ENCODE results near the gene PHACTR2. TPM values are rescaled to one million over a fixed set of nuclear protein-coding genes. Genes with fewer than 3 reads are reported as not detected.

PHACTR2 gene
- total and polyA plus RNA-seq, 4 donors: 4.0 to 23.8 (median 15.0) TPM

DNA sequence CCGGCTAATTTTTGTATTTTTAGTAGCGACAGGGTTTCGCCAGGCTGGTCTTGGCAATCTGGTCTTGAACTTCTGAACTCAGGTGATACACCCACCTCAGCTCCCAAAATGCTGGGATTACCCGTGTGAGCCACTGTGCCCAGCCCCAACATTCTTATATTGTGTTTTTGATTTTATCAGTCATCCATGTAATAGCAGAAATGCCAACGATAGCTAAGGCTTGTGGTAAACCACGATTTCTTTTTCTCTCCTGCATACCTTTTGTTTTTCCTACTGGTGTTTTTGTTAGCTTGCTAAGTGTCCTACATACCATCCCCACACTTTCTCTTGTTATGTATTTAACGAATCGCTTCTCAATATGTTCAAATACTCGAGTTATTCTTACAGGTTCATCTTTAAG, 12.1 kb downstream of the PHACTR2 start:
- TF ChIP-seq, protein P1, sequence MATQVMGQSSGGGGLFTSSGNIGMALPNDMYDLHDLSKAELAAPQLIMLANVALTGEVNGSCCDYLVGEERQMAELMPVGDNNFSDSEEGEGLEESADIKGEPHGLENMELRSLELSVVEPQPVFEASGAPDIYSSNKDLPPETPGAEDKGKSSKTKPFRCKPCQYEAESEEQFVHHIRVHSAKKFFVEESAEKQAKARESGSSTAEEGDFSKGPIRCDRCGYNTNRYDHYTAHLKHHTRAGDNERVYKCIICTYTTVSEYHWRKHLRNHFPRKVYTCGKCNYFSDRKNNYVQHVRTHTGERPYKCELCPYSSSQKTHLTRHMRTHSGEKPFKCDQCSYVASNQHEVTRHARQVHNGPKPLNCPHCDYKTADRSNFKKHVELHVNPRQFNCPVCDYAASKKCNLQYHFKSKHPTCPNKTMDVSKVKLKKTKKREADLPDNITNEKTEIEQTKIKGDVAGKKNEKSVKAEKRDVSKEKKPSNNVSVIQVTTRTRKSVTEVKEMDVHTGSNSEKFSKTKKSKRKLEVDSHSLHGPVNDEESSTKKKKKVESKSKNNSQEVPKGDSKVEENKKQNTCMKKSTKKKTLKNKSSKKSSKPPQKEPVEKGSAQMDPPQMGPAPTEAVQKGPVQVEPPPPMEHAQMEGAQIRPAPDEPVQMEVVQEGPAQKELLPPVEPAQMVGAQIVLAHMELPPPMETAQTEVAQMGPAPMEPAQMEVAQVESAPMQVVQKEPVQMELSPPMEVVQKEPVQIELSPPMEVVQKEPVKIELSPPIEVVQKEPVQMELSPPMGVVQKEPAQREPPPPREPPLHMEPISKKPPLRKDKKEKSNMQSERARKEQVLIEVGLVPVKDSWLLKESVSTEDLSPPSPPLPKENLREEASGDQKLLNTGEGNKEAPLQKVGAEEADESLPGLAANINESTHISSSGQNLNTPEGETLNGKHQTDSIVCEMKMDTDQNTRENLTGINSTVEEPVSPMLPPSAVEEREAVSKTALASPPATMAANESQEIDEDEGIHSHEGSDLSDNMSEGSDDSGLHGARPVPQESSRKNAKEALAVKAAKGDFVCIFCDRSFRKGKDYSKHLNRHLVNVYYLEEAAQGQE (IDR thresholded peaks at IDR 0.05): no peak
- TF ChIP-seq NR2F2 (IDR thresholded peaks at IDR 0.05) (no peak), TAF1 (conservative IDR thresholded peaks at IDR 0.05) (no peak), FOXA1 (IDR thresholded peaks at IDR 0.05) (no peak), JUND (IDR thresholded peaks at IDR 0.05) (no peak), RXRA (IDR thresholded peaks at IDR 0.05) (no peak)
- TF ChIP-seq, protein P2, sequence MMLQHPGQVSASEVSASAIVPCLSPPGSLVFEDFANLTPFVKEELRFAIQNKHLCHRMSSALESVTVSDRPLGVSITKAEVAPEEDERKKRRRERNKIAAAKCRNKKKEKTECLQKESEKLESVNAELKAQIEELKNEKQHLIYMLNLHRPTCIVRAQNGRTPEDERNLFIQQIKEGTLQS (IDR thresholded peaks at IDR 0.05): no peak
- TF ChIP-seq, protein P3, sequence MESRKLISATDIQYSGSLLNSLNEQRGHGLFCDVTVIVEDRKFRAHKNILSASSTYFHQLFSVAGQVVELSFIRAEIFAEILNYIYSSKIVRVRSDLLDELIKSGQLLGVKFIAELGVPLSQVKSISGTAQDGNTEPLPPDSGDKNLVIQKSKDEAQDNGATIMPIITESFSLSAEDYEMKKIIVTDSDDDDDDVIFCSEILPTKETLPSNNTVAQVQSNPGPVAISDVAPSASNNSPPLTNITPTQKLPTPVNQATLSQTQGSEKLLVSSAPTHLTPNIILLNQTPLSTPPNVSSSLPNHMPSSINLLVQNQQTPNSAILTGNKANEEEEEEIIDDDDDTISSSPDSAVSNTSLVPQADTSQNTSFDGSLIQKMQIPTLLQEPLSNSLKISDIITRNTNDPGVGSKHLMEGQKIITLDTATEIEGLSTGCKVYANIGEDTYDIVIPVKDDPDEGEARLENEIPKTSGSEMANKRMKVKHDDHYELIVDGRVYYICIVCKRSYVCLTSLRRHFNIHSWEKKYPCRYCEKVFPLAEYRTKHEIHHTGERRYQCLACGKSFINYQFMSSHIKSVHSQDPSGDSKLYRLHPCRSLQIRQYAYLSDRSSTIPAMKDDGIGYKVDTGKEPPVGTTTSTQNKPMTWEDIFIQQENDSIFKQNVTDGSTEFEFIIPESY (IDR thresholded peaks at IDR 0.05): no peak
- TF ChIP-seq, protein P4, sequence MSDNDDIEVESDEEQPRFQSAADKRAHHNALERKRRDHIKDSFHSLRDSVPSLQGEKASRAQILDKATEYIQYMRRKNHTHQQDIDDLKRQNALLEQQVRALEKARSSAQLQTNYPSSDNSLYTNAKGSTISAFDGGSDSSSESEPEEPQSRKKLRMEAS (IDR thresholded peaks at IDR 0.05): no peak
- H3K4me3 ChIP-seq (ENCODE audit: low read depth in 1 of 3, low read length in 3 of 3): no peak overlapping the region
- peaks cover 0 to 1% (median 0%) of the 10 kb centered on the region in 4 donors for H3K36me3 ChIP-seq (ENCODE audit: control insufficient read depth in 4 of 4, insufficient read depth in 3 of 4, low read depth in 1 of 4, low read length in 3 of 4)
- no peak for DNase-seq (ENCODE audit: low spot score)
- H3K27ac ChIP-seq (ENCODE audit: low read depth in 1 of 2, low read length in 2 of 2): no peak overlapping the region
- H3K9me3 ChIP-seq (ENCODE audit: control insufficient read depth in 4 of 4, low read length in 3 of 4): no peaks in the 10 kb centered on the region
- 91% methylated on average over 9 of the region's 9 CpGs for WGBS
- H3K9ac ChIP-seq (ENCODE audit: low read depth in 1 of 2, low read length in 2 of 2): no peak overlapping the region
- H3K27me3 ChIP-seq (ENCODE audit: control insufficient read depth in 4 of 4, insufficient read depth in 4 of 4, low read length in 3 of 4): no peaks in the 10 kb centered on the region
- H3K4me1 ChIP-seq (ENCODE audit: control insufficient read depth in 4 of 4, insufficient read depth in 4 of 4, low read length in 3 of 4): peaks cover 0 to 4% (median under 1%) of the 10 kb centered on the region in 4 donors

DNA sequence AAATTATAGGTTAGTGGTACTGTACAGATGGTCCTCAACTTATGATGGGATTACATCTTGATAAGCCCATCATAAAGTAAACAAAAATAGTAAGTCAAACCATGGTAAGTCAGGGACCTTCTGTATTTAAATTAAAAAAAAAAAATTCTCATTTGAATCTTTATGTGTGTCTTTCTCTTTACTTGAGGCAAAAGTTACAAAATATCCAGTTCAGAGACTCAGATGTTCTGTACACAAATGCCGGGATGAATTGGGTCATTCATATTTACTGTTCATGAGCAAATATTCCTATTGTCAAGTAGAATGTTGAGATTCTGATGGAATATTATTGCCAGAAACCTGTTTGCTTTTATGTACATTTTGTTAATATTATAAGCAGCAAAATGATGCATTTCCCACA, 13.4 kb downstream of the PHACTR2 start:
- no peak overlapping the region for H3K27ac ChIP-seq (ENCODE audit: low read depth in 1 of 2, low read length in 2 of 2)
- H3K4me1 ChIP-seq (ENCODE audit: control insufficient read depth in 4 of 4, insufficient read depth in 4 of 4, low read length in 3 of 4): peaks cover under 1 to 4% (median under 1%) of the 10 kb centered on the region in 4 donors
- 33% methylated on average over 1 of the region's 1 CpG for WGBS
- no peak for DNase-seq (ENCODE audit: low spot score)
- H3K27me3 ChIP-seq (ENCODE audit: control insufficient read depth in 4 of 4, insufficient read depth in 4 of 4, low read length in 3 of 4): no peaks in the 10 kb centered on the region
- H3K4me3 ChIP-seq (ENCODE audit: low read depth in 1 of 3, low read length in 3 of 3): no peak overlapping the region
- no peak for TF ChIP-seq HNF4A (conservative IDR thresholded peaks at IDR 0.05)
- TF ChIP-seq EGR1 (IDR thresholded peaks at IDR 0.05; ENCODE audit: low read depth in 2 of 2): no peak
- no peak for TF ChIP-seq FOXA2 (IDR thresholded peaks at IDR 0.05)
- TF ChIP-seq SP1 (IDR thresholded peaks at IDR 0.05): no peak
- TF ChIP-seq NR2F2 (IDR thresholded peaks at IDR 0.05): no peak
- TF ChIP-seq JUND (IDR thresholded peaks at IDR 0.05): no peak
- TF ChIP-seq HNF4G (IDR thresholded peaks at IDR 0.05): no peak
- peaks cover 0 to 1% (median 0%) of the 10 kb centered on the region in 4 donors for H3K36me3 ChIP-seq (ENCODE audit: control insufficient read depth in 4 of 4, insufficient read depth in 3 of 4, low read depth in 1 of 4, low read length in 3 of 4)
- no peaks in the 10 kb centered on the region for H3K9me3 ChIP-seq (ENCODE audit: control insufficient read depth in 4 of 4, low read length in 3 of 4)
- no peak overlapping the region for H3K9ac ChIP-seq (ENCODE audit: low read depth in 1 of 2, low read length in 2 of 2)
